Measurements from ENCODE around the gene TOMM6. TPM values are rescaled to one million over a fixed set of nuclear protein-coding genes. Genes with fewer than 3 reads are reported as not detected.

TOMM6 gene
- total RNA-seq, 2 experiments from 2014 or later: 157 to 163 TPM

GRCh38 chr6:41826343-41827022, 39.0 kb downstream of the TOMM6 start:
- Mint-ChIP-seq H3K4me3 (no peak overlapping the region), H3K27ac (no peak overlapping the region), H3K36me3 (no peaks in the 10 kb centered on the region), H3K27me3 (no peaks in the 10 kb centered on the region), H3K9me3 (no peaks in the 10 kb centered on the region), H3K4me1 (no peaks in the 10 kb centered on the region)
- ATAC-seq (ENCODE audit: low read depth) (no peak), DNase-seq (no peak)
- POLR2A ChIA-PET: no interaction called here

- Mint-ChIP-seq H3K4me3 (no peak overlapping the region), H3K27me3 (peaks cover 4% of the 10 kb centered on the region), H3K9me3 (no peaks in the 10 kb centered on the region), H3K36me3 (peaks cover 9% of the 10 kb centered on the region), H3K4me1 (peaks cover 3% of the 10 kb centered on the region), H3K27ac (no peak overlapping the region)
- POLR2A ChIA-PET: no interaction called here
- DNase-seq (no peak), ATAC-seq (ENCODE audit: low read depth) (no peak)
These were observed 44.8 kb downstream of the TOMM6 start for GRCh38 chr6:41832263-41832662.

DNA sequence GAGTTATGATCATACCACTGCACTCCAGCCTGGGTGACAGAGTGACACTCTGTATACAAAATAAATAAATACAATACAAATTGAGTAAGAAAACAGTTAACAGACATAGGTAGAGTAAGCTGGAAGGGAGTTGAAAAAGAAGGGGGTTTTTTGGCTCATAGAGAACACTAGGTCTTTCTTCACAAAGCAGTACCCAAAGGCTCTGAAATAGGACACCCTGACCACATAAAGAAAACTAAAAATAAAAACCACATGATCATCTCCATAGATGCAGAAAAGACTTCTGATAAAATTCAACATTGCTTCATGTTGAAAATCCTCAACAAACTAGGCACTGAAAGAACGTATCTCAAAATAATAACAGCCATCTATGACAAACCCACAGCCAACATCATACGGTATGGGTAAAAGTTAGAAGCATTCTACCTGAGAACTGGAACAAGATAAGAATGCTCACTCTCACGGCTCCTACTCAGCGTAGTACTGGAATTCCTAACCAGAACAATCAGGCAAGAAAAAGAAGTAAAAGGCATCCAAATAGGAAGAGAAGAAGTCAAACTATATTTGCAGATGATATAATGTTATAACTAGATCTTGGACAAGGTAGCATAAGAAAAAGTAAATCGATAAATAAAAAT, 48.6 kb downstream of the TOMM6 start:
- Mint-ChIP-seq H3K9me3 (no peaks in the 10 kb centered on the region), H3K36me3 (peaks cover 10% of the 10 kb centered on the region), H3K4me1 (peaks cover 3% of the 10 kb centered on the region), H3K27me3 (peaks cover 4% of the 10 kb centered on the region), H3K27ac (no peak overlapping the region), H3K4me3 (no peak overlapping the region)
- POLR2A ChIA-PET: no interaction called here
- no peak for DNase-seq
- no peak for ATAC-seq (ENCODE audit: low read depth)

DNA sequence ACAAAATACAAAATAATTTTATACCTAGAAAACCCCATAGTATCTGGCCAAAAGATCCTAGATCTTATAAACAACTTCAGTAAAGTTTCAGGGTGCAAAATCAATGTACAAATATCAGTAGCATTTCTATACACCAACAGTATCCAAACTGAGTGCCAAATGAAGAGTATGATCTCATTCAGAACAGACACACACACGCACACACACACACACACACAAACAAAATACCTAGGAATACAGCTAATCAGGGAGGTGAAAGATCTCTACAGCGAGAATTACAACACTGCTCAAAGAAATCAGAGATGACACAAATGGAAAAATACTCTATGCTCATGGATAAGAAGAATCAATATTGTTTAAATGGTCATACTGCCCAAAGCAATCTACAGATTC, 49.2 kb downstream of the TOMM6 start:
- H3K4me3 Mint-ChIP-seq: no peak overlapping the region

More for the DNA sequence above, 49.2 kb downstream of the TOMM6 start:
- Mint-ChIP-seq H3K27ac (no peak overlapping the region), H3K9me3 (no peaks in the 10 kb centered on the region), H3K4me1 (peaks cover 3% of the 10 kb centered on the region), H3K36me3 (peaks cover 10% of the 10 kb centered on the region), H3K27me3 (peaks cover 4% of the 10 kb centered on the region)
- ATAC-seq (ENCODE audit: low read depth) (no peak), DNase-seq (no peak)
- POLR2A ChIA-PET: no interaction called here

Other genes starting within 250 kb of the TOMM6 start
- 1 to 10 TPM; 7.5 to 8.8 TPM for gene FOXP4, start 241.3 kb upstream of the TOMM6 start, total RNA-seq
- gene MDFI, start 149.2 kb upstream of the TOMM6 start, total RNA-seq: not detected
- gene TFEB, start 52.1 kb upstream of the TOMM6 start, total RNA-seq: 10 to 100 TPM; 17.6 TPM
- gene PGC, start 40.3 kb upstream of the TOMM6 start, total RNA-seq: not detected
- gene FRS3, start 7.8 kb upstream of the TOMM6 start, total RNA-seq: 1 to 10 TPM; 6.2 to 8.3 TPM
- not detected for gene PRICKLE4, start 6.9 kb upstream of the TOMM6 start, total RNA-seq
- 1 to 10 TPM; 5.8 to 6.9 TPM for gene USP49, start 107.7 kb downstream of the TOMM6 start, total RNA-seq
- 10 to 100 TPM; 18.5 to 21.4 TPM for gene MED20, start 133.4 kb downstream of the TOMM6 start, total RNA-seq
- 10 to 100 TPM; 23.1 to 26.9 TPM for gene BYSL, start 133.8 kb downstream of the TOMM6 start, total RNA-seq
- gene CCND3, start 154.1 kb downstream of the TOMM6 start, total RNA-seq: 100 to 1,000 TPM; 382 to 413 TPM